ENCODE results near the gene PLOD1. TPM values are rescaled to one million over a fixed set of nuclear protein-coding genes. Genes with fewer than 3 reads are reported as not detected.
"Not testable (repeated sequence)": the region's sequence is repeated elsewhere in the genome, so short reads cannot be mapped to it uniquely, and the experiment has no call there.

The PLOD1 gene
- polyA plus RNA-seq, 2 of the 4 experiments (the other 2 are of a cell fraction): 53.8 to 83.9 TPM

GRCh38 chr1:11891433-11892186 is 42.9 kb upstream of the PLOD1 start:
- no peak for DNase-seq (ENCODE audit: low read depth in 1 of 2, low spot score in 1 of 2)
- Histone ChIP-seq H3K27ac (no peak overlapping the region), H3K4me1 (no peaks in the 10 kb centered on the region), H3K4me3 (no peak overlapping the region), H3K9me3 (no peaks in the 10 kb centered on the region), H3K4me2 (no peak overlapping the region)
- no peak for ATAC-seq
- POLR2A ChIA-PET: interaction anchor here (0.7 to 1.8 kb wide), 2 partner anchors 16 to 18 kb away, joined by 3 to 8 read pairs; no protein-coding TSS in a partner anchor
- CTCF ChIA-PET: interaction anchor here (1.0 to 4.9 kb wide), 9 partner anchors 12 to 75 kb away, joined by 3 to 48 read pairs (median 4); no protein-coding TSS in a partner anchor
- 26% methylated on average over 6 of the region's 6 CpGs for WGBS (ENCODE audit: missing lambda C conversion rate)
- no peak for FAIRE-seq
- no peak for TF ChIP-seq CHD4 (IDR thresholded peaks at IDR 0.05; ENCODE audit: borderline replicate concordance)
- TF ChIP-seq ELK1 (IDR thresholded peaks at IDR 0.05; ENCODE audit: low read depth, low read length): no peak
- TF ChIP-seq PBX3 (IDR thresholded peaks at IDR 0.05): no peak
- no peak for TF ChIP-seq HDAC2 (IDR thresholded peaks at IDR 0.05)
- TF ChIP-seq MAFK (IDR thresholded peaks at IDR 0.05; ENCODE audit: partially characterized antibody): no peak
- no peak for TF ChIP-seq USF2 (IDR thresholded peaks at IDR 0.05)
- no peak for TF ChIP-seq TP53 (CRISPR knock-in tag; IDR thresholded peaks at IDR 0.05)
- no peak for TF ChIP-seq HOXA7 (CRISPR knock-in tag; IDR thresholded peaks at IDR 0.05)
- no peak for TF ChIP-seq KDM1A (IDR thresholded peaks at IDR 0.05; ENCODE audit: low read depth)
- no peak for TF ChIP-seq REST (IDR thresholded peaks at IDR 0.05)
- TF ChIP-seq HMGXB4 (CRISPR knock-in tag; IDR thresholded peaks at IDR 0.05; ENCODE audit: borderline replicate concordance): no peak
- TF ChIP-seq NR3C1 (IDR thresholded peaks at IDR 0.05): no peak
- no peak for TF ChIP-seq ZFP36 (IDR thresholded peaks at IDR 0.05; ENCODE audit: borderline replicate concordance, partially characterized antibody)

- H3K9me3 ChIP-seq: no peaks in the 10 kb centered on the region
- CTCF ChIA-PET: interaction anchor here (0.7 to 4.9 kb wide), 15 partner anchors 9 to 60 kb away, joined by 4 to 48 read pairs (median 5); no protein-coding TSS in a partner anchor
- no peak overlapping the region for H3K27ac ChIP-seq
- ATAC-seq (peak; percentile 90 to 94), FAIRE-seq (no peak), DNase-seq (ENCODE audit: low read depth in 1 of 2, low spot score in 1 of 2) (peak; percentile 42 to 80)
- POLR2A ChIA-PET: interaction anchor here (0.7 kb wide), 1 partner anchor 14 kb away, joined by 3 read pairs; no protein-coding TSS in a partner anchor
- no peaks in the 10 kb centered on the region for H3K4me1 ChIP-seq
- TF ChIP-seq SMC3 (IDR thresholded peaks at IDR 0.05) (peak; percentile 68), MAX (IDR thresholded peaks at IDR 0.05) (no peak), RAD21 (conservative IDR thresholded peaks at IDR 0.05 in 1 of 2, IDR thresholded peaks at IDR 0.05 in 1 of 2) (peak; percentile 61 to 80), CTCF (IDR thresholded peaks at IDR 0.05) (peak; percentile 57), NFE2L2 (conservative IDR thresholded peaks at IDR 0.05; ENCODE audit: low read length) (no peak)
- no peak overlapping the region for H3K4me3 ChIP-seq
- H3K4me2 ChIP-seq: no peak overlapping the region
- no CpG with 5 or more reads among the region's 5 CpGs for WGBS (ENCODE audit: missing lambda C conversion rate)
Observed at GRCh38 chr1:11893907-11894251, 40.6 kb upstream of the PLOD1 start.

- H3K4me2 ChIP-seq; ATAC-seq; H3K4me3 ChIP-seq; FAIRE-seq; H3K27ac ChIP-seq; DNase-seq (ENCODE audit: low read depth in 1 of 2, low spot score in 1 of 2); H3K9me3 ChIP-seq; H3K4me1 ChIP-seq: not testable (repeated sequence)
- ChIA-PET POLR2A (interaction anchor here (1.3 kb wide), 1 partner anchor 15 kb away, joined by 3 read pairs; no protein-coding TSS in a partner anchor), CTCF (interaction anchor here (0.7 to 4.9 kb wide), 10 partner anchors 9 to 60 kb away, joined by 4 to 48 read pairs (median 8); no protein-coding TSS in a partner anchor)
- 0% methylated on average over 1 of the region's 1 CpG for WGBS (ENCODE audit: missing lambda C conversion rate)
Observed at GRCh38 chr1:11894501-11894900, 40.0 kb upstream of the PLOD1 start.

Data from A549 (cell line).